ENCODE results near the gene FAM78A.

The FAM78A gene

DNA sequence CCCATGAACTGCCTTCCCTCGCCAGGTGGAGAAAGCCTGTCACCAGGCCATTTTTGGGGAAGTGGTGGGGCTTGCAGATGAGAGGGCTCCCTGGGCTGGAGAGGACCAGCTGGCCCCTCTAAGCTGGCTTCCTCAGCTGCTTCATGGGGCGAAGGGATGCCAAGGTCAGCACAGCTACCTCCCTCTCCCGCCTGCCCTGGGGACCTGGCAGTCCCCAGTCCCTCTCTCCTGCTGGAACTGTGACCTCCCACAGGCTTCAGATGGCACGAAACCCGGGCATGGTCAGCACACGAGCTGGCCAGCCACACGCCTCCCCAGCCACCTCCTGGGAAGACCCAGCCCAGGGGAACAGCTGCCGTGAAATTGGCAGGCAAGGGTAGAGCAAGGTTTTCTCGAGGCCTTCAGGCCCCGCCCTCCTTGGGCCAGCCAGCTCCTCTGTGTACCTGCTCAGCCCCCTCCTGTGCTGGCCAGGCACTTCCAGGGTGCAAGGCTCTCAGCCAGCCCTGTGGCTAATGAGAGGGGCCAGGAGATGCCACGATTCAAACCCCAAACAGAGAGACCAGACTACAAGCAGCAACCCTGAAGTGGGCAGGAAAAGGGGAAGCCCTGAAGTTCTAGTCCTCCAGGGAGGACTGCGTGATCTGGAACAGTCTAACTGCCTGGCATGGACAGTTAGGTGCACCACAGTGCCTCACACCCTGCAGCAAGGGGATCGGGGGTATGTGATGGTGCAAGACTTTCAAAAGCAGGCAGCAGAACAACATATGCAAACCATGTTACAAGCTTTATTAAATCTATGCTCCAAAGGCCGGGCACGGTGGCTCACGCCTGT lies 26.1 kb upstream of the FAM78A start:
- ATAC-seq: no peak
- no peak for TF ChIP-seq ISL1 (CRISPR knock-in tag; IDR thresholded peaks at IDR 0.05)
- no peak for TF ChIP-seq SNAI2 (CRISPR knock-in tag; IDR thresholded peaks at IDR 0.05)
- no peak for TF ChIP-seq ARNTL (CRISPR knock-in tag; IDR thresholded peaks at IDR 0.05; ENCODE audit: borderline replicate concordance, low read depth)
- TF ChIP-seq BACH2 (CRISPR knock-in tag; IDR thresholded peaks at IDR 0.05; ENCODE audit: borderline replicate concordance): no peak
- no peak for TF ChIP-seq PATZ1 (CRISPR knock-in tag; IDR thresholded peaks at IDR 0.05; ENCODE audit: borderline replicate concordance)
- TF ChIP-seq PPARA (CRISPR knock-in tag; IDR thresholded peaks at IDR 0.05; ENCODE audit: borderline replicate concordance): no peak
- TF ChIP-seq TOX (CRISPR knock-in tag; IDR thresholded peaks at IDR 0.05; ENCODE audit: borderline replicate concordance): no peak
- no peak for TF ChIP-seq ZFP30 (CRISPR knock-in tag; IDR thresholded peaks at IDR 0.05)
- no peak for TF ChIP-seq GLIS3 (CRISPR knock-in tag; IDR thresholded peaks at IDR 0.05)
- TF ChIP-seq ESRRG (CRISPR knock-in tag; IDR thresholded peaks at IDR 0.05): no peak
- no peak for TF ChIP-seq ZNF565 (CRISPR knock-in tag; conservative IDR thresholded peaks at IDR 0.05; ENCODE audit: low read depth)
- TF ChIP-seq, protein P1, sequence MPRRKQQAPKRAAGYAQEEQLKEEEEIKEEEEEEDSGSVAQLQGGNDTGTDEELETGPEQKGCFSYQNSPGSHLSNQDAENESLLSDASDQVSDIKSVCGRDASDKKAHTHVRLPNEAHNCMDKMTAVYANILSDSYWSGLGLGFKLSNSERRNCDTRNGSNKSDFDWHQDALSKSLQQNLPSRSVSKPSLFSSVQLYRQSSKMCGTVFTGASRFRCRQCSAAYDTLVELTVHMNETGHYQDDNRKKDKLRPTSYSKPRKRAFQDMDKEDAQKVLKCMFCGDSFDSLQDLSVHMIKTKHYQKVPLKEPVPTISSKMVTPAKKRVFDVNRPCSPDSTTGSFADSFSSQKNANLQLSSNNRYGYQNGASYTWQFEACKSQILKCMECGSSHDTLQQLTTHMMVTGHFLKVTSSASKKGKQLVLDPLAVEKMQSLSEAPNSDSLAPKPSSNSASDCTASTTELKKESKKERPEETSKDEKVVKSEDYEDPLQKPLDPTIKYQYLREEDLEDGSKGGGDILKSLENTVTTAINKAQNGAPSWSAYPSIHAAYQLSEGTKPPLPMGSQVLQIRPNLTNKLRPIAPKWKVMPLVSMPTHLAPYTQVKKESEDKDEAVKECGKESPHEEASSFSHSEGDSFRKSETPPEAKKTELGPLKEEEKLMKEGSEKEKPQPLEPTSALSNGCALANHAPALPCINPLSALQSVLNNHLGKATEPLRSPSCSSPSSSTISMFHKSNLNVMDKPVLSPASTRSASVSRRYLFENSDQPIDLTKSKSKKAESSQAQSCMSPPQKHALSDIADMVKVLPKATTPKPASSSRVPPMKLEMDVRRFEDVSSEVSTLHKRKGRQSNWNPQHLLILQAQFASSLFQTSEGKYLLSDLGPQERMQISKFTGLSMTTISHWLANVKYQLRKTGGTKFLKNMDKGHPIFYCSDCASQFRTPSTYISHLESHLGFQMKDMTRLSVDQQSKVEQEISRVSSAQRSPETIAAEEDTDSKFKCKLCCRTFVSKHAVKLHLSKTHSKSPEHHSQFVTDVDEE (CRISPR knock-in tag; IDR thresholded peaks at IDR 0.05): no peak
- TF ChIP-seq ZNF70 (CRISPR knock-in tag; IDR thresholded peaks at IDR 0.05): no peak
- TF ChIP-seq, protein P2, sequence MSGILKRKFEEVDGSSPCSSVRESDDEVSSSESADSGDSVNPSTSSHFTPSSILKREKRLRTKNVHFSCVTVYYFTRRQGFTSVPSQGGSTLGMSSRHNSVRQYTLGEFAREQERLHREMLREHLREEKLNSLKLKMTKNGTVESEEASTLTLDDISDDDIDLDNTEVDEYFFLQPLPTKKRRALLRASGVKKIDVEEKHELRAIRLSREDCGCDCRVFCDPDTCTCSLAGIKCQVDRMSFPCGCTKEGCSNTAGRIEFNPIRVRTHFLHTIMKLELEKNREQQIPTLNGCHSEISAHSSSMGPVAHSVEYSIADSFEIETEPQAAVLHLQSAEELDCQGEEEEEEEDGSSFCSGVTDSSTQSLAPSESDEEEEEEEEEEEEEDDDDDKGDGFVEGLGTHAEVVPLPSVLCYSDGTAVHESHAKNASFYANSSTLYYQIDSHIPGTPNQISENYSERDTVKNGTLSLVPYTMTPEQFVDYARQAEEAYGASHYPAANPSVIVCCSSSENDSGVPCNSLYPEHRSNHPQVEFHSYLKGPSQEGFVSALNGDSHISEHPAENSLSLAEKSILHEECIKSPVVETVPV (CRISPR knock-in tag; IDR thresholded peaks at IDR 0.05): no peak
- no peak for TF ChIP-seq CREB5 (CRISPR knock-in tag; IDR thresholded peaks at IDR 0.05; ENCODE audit: low read depth)
- TF ChIP-seq OSR1 (CRISPR knock-in tag; IDR thresholded peaks at IDR 0.05): no peak
- no peak for TF ChIP-seq POU6F1 (CRISPR knock-in tag; IDR thresholded peaks at IDR 0.05; ENCODE audit: borderline replicate concordance, low read depth)
- no peak for TF ChIP-seq TCF4 (CRISPR knock-in tag; IDR thresholded peaks at IDR 0.05; ENCODE audit: borderline replicate concordance)

DNA sequence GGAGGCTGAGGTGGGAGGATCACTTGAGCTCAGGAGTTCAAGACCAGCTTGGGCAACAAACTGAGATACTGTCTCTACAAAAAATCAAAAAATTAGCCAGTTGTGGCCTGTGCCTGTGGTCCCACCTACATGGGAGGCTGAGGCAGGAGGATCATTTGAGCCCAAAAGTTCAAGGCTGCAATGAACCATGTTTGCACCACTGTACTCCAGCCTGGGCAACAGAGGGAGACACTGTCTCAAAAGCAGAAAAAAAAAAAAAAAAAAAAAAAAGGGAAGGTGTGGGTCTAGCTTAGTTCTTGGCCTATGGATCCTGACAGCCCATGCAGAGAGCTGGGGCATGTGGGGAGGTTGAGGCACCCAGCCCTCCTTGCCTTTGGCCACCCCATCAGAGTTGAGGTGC lies 24.1 kb upstream of the FAM78A start:
- TF ChIP-seq, protein P1 (CRISPR knock-in tag; IDR thresholded peaks at IDR 0.05): no peak
- no peak for TF ChIP-seq ZNF70 (CRISPR knock-in tag; IDR thresholded peaks at IDR 0.05)
- no peak for ATAC-seq

Measured in SK-N-SH treated with all-trans-retinoic acid at 6 μM for 48 hours (cell line).